ENCODE data around the gene MRGPRX2. TPM values are rescaled to one million over a fixed set of nuclear protein-coding genes. Genes with fewer than 3 reads are reported as not detected.

MRGPRX2 gene
- polyA plus RNA-seq, 1 experiment: not detected

GRCh38 chr11:19077965-19078364 lies 17.4 kb upstream of the MRGPRX2 start:
- H3K27me3 ChIP-seq (ENCODE audit: control insufficient read depth, insufficient read depth, low read length): peaks cover 13% of the 10 kb centered on the region
- TF ChIP-seq CTCF (IDR thresholded peaks at IDR 0.05; ENCODE audit: low read depth, low read length): no peak
- no peak overlapping the region for H3K27ac ChIP-seq (ENCODE audit: low read depth, low read length)
- no peaks in the 10 kb centered on the region for H3K9me3 ChIP-seq (ENCODE audit: control insufficient read depth, insufficient read depth, low read length)
- ChIA-PET POLR2A (no interaction called here), CTCF (interaction anchor here (0.5 to 3.7 kb wide), 19 partner anchors 9 to 1050 kb away, joined by 3 to 26 read pairs (median 4); partner anchors contain the start of gene ZDHHC13)
- no peak overlapping the region for H3K4me3 ChIP-seq (ENCODE audit: low read depth, low read length)
- DNase-seq (ENCODE audit: low read depth, low spot score): no peak

DNA sequence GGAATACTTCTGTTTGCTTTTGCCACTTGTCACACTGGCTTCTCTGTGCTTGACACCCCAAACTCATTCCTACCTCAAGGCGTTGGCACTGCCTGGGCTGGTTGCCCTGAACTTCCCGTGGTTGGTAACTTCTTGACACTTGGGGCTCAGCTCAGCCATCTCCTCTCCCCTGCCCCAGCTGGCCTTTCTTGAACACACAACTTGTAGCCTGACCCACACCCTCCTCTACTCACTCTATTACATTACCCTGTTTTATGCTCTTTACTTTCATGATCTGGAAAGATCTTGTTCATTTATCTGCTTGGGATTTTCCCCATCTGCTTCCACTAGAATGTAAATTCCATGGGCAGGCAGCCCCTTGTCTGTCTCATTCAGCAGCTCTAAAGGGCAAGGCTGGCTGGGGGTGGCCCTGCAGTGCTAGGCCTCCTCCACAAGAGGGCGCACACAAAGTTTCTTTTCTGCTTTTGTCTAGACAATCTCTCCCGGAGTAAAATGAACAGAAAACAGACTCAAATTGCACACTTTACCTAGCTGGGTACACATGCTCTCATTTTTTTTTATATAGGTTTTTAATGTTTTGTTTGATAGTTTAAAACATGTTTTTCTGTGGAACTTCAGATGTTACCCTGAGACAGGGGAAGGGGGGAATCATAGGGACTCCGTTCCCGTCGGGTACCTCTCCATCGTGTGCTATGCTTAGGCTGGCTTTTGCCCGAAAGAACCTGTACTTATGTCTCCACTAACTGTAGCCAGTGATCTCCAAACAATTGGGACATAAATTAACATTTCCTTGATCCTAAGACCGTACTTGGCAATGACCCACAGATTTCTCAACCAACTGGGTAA lies 16.4 kb upstream of the MRGPRX2 start:
- DNase-seq (ENCODE audit: low read depth, low spot score): no peak
- ChIA-PET POLR2A (no interaction called here), CTCF (interaction anchor here (0.6 to 3.7 kb wide), 30 partner anchors 10 to 1282 kb away, joined by 3 to 26 read pairs (median 4); partner anchors contain the start of genes MRGPRX2 and ZDHHC13)
- H3K27me3 ChIP-seq (ENCODE audit: control insufficient read depth, insufficient read depth, low read length): peaks cover 13% of the 10 kb centered on the region
- H3K9me3 ChIP-seq (ENCODE audit: control insufficient read depth, insufficient read depth, low read length): no peaks in the 10 kb centered on the region
- no peak overlapping the region for H3K27ac ChIP-seq (ENCODE audit: low read depth, low read length)
- TF ChIP-seq CTCF (IDR thresholded peaks at IDR 0.05; ENCODE audit: low read depth, low read length): peak; percentile 99
- H3K4me3 ChIP-seq (ENCODE audit: low read depth, low read length): no peak overlapping the region

- TF ChIP-seq CTCF (IDR thresholded peaks at IDR 0.05; ENCODE audit: low read depth, low read length): no peak
- Histone ChIP-seq H3K9me3 (ENCODE audit: control insufficient read depth, insufficient read depth, low read length) (no peaks in the 10 kb centered on the region), H3K27ac (ENCODE audit: low read depth, low read length) (no peak overlapping the region), H3K27me3 (ENCODE audit: control insufficient read depth, insufficient read depth, low read length) (peaks cover 13% of the 10 kb centered on the region), H3K4me3 (ENCODE audit: low read depth, low read length) (no peak overlapping the region)
- DNase-seq (ENCODE audit: low read depth, low spot score): no peak
- ChIA-PET CTCF (interaction anchor here (0.8 to 3.7 kb wide), 7 partner anchors 9 to 475 kb away, joined by 3 to 26 read pairs (median 12); no protein-coding TSS in a partner anchor), POLR2A (no interaction called here)
Measured at GRCh38 chr11:19075636-19076035, 15.1 kb upstream of the MRGPRX2 start.

DNA sequence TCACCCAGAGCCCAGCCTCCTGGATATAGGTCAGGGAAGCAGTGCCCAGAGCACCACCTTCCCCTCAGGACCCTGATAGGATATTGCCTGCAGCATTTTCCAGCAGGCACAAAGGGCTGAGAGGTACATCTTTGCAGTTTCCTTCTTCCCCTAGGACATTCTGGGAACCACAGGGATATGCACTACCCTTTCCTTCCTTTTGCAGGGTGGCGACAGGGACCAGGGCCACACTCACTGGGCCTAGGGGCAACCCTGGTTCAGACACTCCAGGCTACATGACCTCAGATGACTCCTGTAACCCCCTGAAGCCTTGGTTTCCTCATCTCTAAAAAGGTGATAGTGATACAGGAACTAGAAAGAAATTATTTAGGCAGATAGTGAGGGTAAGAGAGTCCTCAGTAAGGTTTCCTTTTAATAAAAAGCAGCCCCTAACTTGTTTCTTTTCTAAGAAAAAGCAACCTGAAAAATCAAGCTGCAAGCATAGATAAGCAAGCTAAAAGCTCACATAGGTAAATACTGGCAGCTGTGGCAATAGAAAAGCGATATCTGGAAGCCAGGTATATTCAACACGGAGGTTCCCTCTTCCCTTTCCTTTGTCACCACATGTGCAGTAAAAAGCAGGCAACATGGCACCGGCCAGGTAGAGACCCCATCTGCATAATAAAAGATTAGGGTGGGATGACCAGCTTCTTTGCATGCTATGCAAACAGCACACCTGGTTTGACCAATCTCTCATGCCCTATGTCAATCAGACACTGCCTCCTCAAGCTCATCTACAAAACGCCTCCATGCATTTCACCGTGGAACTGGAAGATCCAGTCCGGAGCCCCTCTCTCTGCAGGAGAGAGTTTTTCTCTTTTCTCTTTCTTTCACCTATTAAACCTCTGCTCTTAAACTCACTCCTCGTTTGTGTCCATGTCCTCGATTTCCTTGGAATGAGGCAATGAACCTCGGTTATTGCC lies 13.2 kb upstream of the MRGPRX2 start:
- Histone ChIP-seq H3K27me3 (ENCODE audit: control insufficient read depth, insufficient read depth, low read length) (peaks cover 17% of the 10 kb centered on the region), H3K4me3 (ENCODE audit: low read depth, low read length) (no peak overlapping the region), H3K9me3 (ENCODE audit: control insufficient read depth, insufficient read depth, low read length) (no peaks in the 10 kb centered on the region), H3K27ac (ENCODE audit: low read depth, low read length) (peak overlapping the region; percentile 31)
- POLR2A ChIA-PET: no interaction called here
- CTCF ChIA-PET: interaction anchor here (0.7 to 0.8 kb wide), 2 partner anchors 17 to 68 kb away, joined by 3 read pairs; no protein-coding TSS in a partner anchor
- TF ChIP-seq CTCF (IDR thresholded peaks at IDR 0.05; ENCODE audit: low read depth, low read length): no peak
- DNase-seq (ENCODE audit: low read depth, low spot score): no peak
